ENCODE results near the gene NCKAP1.

GRCh38 chr2:182999348-183000028, 38.8 kb downstream of the NCKAP1 start:
- TF ChIP-seq CTCF (conservative IDR thresholded peaks at IDR 0.05; ENCODE audit: low read length), result no peak
- no peak for TF ChIP-seq EZH2phosphoT487 (IDR thresholded peaks at IDR 0.05; ENCODE audit: borderline replicate concordance)

All from Loucy (cell line).